ENCODE data around the gene PRKAA2.

Gene PRKAA2

DNA sequence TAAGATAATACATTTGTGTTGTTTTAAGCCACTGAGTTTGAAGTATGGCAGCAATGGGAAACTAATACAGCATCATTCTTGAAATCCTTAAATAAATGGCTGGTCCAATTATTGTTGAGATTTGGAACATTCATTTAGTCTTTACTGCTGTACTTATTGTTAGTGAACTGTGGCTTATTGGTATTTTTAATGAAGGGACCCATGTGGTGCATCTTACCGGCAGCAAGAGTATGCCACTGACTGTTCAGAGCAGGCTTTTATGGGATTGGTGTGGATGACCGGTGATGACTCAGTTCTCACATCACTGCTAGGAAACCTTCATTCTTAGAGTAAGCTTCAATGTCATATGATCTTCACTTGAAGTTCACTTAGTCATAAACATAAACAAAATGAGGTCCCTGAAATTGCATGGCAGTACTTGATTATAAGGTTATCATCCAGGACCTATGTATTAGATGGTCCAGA, 31.5 kb downstream of the PRKAA2 start:
- in situ Hi-C loops (cut with MboI; ENCODE audit: low sequenced_read_pairs, unreplicated experiment), result no loop called here

DNA sequence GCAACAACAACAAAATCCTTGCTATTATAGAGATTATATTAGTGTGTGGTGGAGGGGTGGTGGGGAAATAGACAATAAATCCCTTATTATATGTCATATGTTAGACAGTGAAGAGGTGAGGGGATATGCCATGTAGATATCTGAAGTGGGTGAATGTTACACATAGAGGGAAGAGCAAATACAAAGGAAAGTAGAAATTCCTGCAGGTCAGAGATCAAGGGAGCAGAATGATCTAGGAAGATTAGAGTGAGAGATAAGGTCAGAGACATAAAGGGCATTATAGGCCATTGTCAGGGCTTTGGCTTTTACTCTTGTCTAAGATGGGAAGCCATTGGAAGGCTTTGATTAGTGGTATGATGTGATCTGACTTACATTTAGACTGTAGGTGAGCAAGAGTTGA, 38.5 kb downstream of the PRKAA2 start:
- in situ Hi-C loops (cut with MboI; ENCODE audit: low sequenced_read_pairs, unreplicated experiment), result no loop called here
- DNase-seq (ENCODE audit: low spot score), result no peak
- TF ChIP-seq, protein P1, sequence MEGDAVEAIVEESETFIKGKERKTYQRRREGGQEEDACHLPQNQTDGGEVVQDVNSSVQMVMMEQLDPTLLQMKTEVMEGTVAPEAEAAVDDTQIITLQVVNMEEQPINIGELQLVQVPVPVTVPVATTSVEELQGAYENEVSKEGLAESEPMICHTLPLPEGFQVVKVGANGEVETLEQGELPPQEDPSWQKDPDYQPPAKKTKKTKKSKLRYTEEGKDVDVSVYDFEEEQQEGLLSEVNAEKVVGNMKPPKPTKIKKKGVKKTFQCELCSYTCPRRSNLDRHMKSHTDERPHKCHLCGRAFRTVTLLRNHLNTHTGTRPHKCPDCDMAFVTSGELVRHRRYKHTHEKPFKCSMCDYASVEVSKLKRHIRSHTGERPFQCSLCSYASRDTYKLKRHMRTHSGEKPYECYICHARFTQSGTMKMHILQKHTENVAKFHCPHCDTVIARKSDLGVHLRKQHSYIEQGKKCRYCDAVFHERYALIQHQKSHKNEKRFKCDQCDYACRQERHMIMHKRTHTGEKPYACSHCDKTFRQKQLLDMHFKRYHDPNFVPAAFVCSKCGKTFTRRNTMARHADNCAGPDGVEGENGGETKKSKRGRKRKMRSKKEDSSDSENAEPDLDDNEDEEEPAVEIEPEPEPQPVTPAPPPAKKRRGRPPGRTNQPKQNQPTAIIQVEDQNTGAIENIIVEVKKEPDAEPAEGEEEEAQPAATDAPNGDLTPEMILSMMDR (IDR thresholded peaks at IDR 0.05; ENCODE audit: borderline replicate concordance, control extremely low read depth, extremely low read depth, insufficient read depth, missing control alignments), result no peak

More for the DNA sequence above, 31.5 kb downstream of the PRKAA2 start:
- TF ChIP-seq, protein P1 (IDR thresholded peaks at IDR 0.05; ENCODE audit: borderline replicate concordance, control extremely low read depth, extremely low read depth, insufficient read depth, missing control alignments), result no peak
- DNase-seq (ENCODE audit: low spot score), result no peak

DNA sequence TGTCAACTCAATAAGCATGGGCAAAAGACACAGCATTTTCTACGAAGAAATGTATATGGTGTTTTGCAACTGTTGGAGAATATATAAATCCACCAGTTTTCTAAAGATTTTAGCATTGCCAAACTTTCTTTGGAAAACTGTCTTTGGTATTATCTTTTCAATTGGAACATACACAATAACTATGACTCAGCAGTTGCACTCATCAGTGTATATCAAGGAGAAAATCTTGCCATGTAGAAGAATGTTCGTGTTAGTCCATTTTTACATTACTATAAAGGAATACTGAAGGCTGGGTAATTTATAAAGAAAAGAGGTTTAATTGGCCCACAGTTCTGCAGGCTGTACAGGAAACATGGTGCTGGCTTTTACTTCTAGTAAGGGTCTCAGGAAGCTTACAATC, 41.1 kb downstream of the PRKAA2 start:
- in situ Hi-C loops (cut with MboI; ENCODE audit: low sequenced_read_pairs, unreplicated experiment), result no loop called here
- no peak for DNase-seq (ENCODE audit: low spot score)

DNA sequence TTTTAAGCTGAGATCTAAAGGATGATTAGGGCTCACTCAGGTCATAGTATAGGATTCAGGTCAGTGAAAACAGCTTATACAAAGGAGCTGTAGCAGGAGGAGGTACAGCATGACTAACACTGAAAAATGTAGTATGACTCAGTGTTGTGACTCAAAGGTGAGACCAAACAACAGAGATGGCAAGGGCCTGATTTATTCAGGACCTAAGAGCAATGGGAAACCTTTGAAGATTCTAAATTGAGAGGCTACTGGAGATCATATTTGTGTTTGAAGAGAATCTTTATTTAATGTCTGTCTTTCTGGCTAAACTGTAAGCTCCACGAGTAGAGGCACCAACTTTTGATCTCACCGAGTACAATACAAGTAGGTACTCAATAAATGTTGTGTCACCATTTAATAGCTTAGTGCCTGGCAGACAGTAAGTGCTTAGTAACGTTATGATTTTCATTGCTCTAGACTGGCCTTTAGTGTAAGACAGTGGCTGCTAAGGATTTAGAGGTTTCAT, 43.5 kb downstream of the PRKAA2 start:
- no peak for DNase-seq (ENCODE audit: low spot score)
- TF ChIP-seq, protein P1 (IDR thresholded peaks at IDR 0.05; ENCODE audit: borderline replicate concordance, control extremely low read depth, extremely low read depth, insufficient read depth, missing control alignments), result no peak
- in situ Hi-C loops (cut with MboI; ENCODE audit: low sequenced_read_pairs, unreplicated experiment), result no loop called here

More for the DNA sequence above, 41.1 kb downstream of the PRKAA2 start:
- TF ChIP-seq, protein P1 (IDR thresholded peaks at IDR 0.05; ENCODE audit: borderline replicate concordance, control extremely low read depth, extremely low read depth, insufficient read depth, missing control alignments), result no peak

DNA sequence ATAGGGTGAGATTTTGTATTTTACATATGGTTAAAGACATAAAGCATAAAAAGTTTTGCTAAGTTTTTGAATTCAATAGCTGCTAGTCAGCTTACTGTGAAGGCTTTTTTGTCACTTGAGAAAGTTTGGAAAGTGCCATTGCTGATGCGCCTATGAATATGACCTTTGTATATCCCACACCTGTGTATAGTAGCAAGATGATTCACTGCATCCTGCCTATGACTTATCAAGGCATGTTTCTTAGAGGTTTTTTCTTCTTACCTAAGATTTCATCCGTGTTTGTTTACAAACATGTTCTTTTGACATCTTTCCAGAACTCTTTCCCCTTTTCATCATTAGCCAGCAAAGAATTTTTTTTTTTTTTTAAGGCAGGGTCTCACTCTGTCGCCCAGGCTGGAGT, 51.5 kb downstream of the PRKAA2 start:
- TF ChIP-seq, protein P1 (IDR thresholded peaks at IDR 0.05; ENCODE audit: borderline replicate concordance, control extremely low read depth, extremely low read depth, insufficient read depth, missing control alignments), result no peak
- DNase-seq (ENCODE audit: low spot score), result no peak
- in situ Hi-C loops (cut with MboI; ENCODE audit: low sequenced_read_pairs, unreplicated experiment), result no loop called here

DNA sequence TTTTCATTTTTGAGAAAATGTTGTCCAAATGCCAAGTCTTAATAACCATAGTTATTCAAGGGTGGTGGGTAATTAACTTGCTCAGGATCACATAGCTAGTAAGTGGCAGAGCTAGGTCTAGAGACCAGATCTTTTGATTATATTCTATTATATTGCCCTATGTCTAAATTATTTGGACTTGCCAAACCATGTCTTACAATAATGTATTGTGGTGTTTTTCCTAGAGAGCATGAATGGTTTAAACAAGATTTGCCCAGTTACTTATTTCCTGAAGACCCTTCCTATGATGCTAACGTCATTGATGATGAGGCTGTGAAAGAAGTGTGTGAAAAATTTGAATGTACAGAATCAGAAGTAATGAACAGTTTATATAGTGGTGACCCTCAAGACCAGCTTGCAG, 58.6 kb downstream of the PRKAA2 start:
- no peak for DNase-seq (ENCODE audit: low spot score)
- TF ChIP-seq, protein P1 (IDR thresholded peaks at IDR 0.05; ENCODE audit: borderline replicate concordance, control extremely low read depth, extremely low read depth, insufficient read depth, missing control alignments), result no peak
- in situ Hi-C loops (cut with MboI; ENCODE audit: low sequenced_read_pairs, unreplicated experiment), result no loop called here
